Measurements from ENCODE around the gene NOM1.
A peak's percentile ranks its signal among the peaks of the same experiment; 100 is the strongest.
"Not testable (repeated sequence)": the region's sequence is repeated elsewhere in the genome, so short reads cannot be mapped to it uniquely, and the experiment has no call there.

NOM1 gene

DNA sequence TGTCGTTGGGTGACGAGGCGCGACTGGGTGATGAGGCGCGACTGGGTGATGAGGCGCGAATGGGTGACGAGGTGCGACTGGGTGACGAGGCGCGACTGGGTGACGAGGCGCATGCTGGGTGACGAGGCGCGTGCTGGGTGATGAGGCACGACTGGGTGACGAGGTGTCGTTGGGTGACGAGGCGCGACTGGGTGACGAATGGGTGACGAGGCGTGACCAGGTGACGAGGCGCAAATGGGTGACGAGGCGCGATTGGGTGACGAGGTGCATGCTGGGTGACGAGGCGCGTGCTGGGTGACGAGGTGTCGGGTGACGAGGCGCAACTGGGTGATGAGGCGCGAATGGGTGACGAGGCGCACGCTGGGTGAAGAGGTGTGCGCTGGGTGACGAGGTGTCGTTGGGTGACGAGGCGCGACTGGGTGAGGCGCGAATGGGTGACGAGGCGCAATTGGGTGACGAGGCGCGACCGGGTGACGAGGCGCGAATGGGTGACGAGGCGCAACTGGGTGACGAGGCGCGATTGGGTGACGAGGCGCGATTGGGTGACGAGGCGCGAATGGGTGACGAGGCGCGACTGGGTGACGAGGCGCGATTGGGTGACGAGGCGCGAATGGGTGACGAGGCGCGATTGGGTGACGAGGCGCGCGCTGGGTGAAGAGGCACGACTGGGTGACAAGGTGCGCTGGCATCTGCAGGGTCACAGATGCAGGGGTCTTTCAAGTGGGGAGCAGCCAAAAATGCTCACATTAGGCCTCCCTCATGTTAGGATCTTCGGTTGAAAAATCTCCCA lies 7.9 kb upstream of the NOM1 start:
- no peak for DNase-seq (ENCODE audit: low read depth, low spot score)

DNA sequence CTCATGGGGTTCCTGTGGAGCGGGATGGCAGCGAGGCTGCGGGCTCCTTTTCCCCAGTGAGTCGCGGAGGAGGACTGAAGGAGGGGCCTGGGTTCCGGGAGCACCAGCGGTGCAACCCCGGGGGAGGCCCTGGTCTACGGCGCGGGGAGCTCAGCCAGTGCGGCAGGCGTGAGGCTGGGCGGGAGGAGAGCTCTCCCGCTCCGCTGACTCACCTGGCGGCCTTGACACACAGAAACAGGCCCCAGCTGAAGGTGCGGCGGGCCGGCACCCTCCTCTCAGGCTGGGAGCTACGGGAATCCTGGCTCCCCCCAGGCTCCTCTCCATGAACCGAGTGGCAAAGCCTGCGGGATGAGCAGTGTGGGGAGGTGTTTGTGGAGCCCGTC lies 6.8 kb upstream of the NOM1 start:
- DNase-seq (ENCODE audit: low read depth, low spot score) = peak; percentile 12

DNA sequence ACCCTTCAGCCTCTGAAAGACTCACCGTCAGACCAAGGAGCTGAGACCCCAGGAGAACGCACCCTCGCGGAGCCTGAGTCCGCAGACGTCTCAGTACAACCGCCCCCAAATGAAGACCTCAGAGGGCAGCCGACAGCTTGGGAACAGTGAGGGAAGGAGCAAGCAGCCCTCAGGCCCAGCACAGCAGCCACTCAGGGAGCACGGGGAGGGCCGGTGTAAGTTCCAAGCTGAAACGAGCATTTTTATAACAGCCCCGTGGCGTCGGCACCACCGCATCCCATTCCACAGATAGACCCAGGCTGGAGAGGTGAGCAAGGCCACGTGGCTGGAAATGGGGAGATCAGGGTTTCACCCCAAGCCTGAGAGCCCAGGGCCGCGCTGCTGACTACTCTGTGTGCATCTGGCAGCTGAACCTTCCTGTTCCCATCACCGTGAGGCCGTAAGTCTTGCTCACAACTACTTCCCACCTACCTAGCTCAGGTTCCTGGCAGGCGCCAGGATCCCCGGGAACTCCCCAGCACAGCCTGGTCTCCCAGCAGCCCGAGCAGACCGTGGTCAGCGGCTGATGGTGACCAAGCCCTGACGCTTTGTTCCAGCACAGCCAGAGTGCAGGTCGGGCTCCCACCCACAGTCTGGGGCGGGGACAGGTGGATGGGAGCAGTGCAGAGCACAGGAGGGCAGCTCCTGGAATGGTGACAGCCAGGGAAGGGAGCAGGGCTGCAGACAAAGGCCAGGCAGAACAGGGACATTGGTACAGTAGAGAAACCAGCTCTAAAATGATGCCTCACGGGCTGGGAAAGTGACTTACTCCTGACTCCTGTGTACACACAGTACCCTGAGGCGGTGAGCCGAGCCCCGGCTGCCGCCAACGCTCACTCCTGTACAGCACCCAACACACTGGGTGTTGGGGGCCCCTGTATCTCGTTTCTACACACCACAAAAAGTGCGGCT lies 6.1 kb upstream of the NOM1 start:
- DNase-seq (ENCODE audit: low read depth, low spot score) = peak; percentile 20

DNA sequence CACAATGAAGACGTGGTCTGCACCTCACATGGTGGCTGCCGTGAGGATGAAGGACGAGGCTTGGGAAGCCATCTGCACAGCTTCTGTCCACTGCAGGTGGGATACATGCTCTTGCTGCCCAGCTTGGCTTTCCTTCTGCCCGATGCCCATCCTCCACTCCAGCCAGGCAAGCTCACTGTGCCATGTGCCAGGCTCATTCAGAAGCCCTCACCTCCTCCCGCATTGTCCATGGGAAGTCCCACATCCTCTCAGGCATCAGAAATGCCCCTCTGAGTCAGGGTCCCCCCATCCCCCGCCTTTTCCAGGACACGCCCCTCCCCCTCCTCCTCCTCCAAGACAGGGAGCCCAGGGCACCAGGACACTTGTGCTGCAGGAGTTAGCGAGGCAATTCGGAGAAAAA lies 4.6 kb upstream of the NOM1 start:
- no peak for DNase-seq (ENCODE audit: low read depth, low spot score)

DNA sequence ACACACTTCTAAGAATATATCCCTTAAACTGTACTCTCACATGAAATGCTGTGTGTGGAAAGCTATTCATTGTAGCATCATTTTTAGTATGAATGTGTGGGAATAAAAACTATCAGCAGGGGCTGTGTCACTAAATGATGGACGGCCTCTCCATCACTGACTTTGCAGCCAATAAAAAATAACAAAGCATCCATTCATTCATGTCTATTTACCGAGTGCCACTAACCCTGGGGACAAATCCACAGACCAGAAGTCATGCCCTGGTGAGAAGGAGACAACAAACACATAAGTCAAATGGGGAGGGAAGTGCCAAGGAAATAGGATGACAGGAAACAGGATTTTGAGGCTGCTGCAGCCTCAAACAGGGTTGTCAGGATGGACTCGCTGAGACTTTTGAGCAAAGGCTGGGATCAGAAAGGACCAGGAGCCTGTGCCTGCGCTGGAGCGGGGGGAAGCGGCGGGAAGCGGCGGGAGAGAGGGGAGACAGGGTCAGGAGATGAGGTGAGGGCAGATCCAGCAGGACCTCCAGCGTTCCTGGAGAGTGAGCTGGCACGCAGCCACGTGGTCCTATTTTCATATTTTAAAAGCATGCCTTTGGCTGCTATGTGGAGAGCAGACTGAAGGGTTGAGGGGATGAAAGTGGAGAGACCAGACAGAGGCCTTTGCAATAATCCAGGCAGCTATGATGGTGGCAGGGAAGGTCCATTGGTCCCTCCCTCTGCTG lies 2.2 kb upstream of the NOM1 start:
- DNase-seq (ENCODE audit: low read depth, low spot score) = no peak

DNA sequence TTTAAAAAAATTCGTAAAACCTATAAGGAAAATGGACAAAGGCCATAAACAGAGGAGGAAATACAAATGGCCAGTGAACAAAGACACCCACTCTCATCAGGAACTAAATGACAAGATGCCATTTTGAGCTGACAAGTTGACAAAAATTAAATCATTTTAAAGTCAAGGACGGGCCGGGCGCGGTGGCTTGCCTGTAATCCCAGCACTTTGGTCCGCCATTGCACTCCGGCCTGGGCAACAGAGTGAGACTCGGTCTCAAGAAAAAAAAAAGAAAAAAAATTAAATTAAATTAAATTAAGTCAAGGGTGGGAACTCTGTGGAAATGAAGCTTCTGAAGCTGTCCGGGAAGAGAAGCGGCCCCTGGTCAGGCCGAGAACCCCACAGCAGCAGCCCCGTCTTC lies 1.2 kb upstream of the NOM1 start:
- DNase-seq (ENCODE audit: low read depth, low spot score) = no peak

DNA sequence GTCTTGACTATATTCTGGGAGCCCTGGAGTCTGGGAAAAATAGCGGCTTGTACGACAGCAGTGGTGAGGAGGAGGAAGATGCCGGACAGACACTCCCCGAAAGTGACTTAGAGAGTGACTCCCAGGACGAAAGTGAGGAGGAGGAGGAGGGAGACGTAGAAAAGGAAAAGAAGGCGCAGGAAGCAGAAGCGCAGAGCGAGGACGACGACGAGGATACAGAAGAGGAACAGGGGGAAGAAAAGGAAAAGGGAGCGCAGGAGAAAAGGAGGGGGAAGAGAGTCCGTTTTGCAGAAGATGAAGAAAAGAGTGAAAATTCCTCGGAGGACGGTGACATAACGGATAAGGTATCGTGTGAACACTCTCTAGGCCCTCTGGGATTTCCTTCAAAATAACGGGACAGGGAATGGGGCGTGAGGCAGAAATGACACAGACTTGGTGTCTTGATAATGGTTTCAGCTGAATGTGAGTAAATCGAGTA lies 908 bp downstream of the NOM1 start:
- DNase-seq (ENCODE audit: low read depth, low spot score) = no peak

DNA sequence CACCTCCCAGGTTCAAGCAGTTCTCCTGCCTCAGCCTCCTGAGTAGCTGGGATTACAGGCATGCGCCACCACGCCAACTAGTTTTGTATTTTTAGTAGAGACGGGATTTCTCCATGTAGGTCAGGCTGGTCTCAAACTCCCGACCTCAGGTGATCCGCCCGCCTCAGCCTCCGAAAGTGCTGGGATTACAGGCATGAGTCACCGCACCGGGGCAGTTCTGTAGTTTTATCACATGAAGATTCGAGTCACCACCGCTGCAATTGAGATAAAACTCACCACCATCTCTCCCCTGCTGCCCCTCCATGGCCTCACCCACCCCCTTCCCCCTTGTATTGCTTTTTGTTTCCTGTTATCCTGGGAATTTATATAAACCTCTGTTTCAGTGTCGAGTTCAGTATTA lies 3.7 kb downstream of the NOM1 start:
- DNase-seq (ENCODE audit: low read depth, low spot score) = not testable (repeated sequence)

DNA sequence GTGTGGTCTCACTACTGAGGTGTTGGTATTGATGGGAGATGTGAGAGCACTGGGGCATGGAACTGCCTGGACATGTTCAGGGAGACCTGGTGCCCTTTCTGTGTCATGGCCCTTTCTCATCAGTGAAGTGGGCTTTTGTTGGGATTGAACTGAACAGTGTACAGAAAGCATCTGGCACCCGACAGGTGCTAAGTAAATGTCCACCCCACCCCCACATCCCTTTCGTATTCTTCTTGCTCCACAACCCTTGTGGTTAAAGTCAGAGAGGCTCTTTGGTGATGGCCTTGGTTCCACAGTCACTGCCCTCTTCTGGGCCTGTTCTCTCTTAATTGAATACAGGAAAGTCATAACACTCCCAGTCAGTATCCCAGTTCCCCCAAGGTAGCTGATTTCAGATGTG lies 5.4 kb downstream of the NOM1 start:
- DNase-seq (ENCODE audit: low read depth, low spot score) = no peak

DNA sequence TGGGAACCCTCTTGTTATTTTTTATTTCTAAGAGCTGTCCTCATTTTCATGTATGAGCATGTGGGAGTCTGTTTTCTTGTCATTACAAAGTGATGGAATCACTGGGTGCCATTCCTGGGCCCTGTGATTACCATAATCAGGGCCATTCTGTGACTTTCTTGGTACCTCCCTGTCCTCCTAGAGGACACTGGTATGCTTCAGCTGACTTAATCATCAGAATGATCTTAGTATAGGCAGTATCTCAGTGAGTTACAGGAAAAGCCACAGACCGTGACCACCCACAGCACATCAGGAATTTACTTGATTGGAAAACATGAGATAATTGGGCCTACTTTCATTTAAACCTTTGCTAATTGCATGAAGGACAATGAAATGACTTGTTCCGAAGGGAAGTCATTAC lies 7.2 kb downstream of the NOM1 start:
- DNase-seq (ENCODE audit: low read depth, low spot score) = no peak

DNA sequence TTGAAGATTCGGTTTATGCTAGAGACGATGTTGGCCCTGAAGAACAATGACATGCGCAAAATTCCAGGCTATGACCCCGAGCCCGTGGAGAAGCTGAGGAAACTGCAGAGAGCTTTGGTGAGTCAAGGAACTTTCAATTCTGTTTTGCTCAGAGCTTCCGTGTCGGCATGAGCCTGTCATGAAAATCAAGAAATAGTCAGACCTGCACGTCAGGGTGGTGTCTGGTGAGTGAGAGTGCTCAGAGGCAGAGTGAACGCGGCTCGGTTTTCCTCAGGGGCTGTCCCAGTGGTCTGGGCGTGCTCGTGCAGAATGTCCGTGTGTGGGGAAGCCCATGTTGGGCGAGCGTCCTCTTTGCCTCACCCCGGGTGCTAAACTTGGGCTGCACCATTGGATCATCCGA lies 12.6 kb downstream of the NOM1 start:
- DNase-seq (ENCODE audit: low read depth, low spot score) = no peak

DNA sequence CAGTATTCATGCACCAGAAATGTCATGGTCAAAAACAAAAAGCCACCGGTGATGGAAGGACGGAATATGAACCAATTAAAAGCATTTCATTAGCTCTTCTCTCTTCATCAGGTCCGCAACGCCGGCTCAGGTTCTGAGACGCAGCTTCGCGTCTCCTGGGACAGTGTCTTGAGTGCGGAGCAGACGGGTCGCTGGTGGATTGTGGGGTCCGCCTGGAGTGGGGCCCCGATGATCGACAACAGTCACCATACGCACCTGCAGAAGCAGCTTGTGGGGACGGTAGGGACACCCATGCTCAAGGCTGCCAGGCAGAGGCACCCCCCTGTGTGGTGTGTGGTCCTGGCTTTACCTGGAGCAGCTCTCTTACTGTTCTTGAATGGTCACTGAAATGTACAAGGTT lies 13.4 kb downstream of the NOM1 start:
- DNase-seq (ENCODE audit: low read depth, low spot score) = no peak

DNA sequence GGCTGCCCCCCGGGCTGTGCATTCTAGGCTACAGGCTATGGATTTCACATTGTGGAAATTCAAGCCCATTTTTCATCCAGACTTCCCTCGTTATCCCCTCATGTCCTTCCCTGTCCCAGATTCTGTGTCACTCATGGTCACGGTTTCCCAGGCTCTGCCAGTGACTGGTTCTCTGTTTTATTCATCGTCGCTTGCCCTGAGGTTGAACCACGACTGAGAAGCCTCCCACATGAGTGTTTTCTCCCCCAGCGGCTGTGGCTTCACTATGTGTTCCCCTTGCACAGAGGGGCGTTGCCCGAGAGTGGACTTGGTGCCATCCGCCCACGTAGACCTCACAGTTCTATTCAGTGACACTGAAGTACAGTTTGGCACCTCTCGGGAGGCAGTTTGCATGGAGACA lies 14.0 kb downstream of the NOM1 start:
- DNase-seq (ENCODE audit: low read depth, low spot score) = no peak

DNA sequence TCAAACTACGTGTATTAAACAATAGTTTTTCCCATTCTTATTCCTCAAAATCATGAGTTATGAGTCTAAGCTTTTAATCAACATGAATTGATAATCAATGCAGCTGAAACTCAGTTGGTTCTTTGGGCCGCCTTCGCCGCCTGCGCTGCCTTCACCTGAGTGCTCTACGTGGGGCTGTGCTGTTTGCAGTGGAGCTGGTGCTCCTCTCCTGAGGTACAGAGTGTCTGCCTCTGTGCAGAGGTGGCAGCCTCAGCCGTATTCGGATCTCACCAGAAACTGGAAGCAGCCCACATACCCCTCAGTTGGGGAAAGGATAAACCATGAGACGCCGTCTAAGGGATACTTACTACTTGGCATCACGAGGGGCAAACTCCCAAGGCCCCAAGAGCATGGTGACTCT lies 15.5 kb downstream of the NOM1 start:
- DNase-seq (ENCODE audit: low read depth, low spot score) = no peak

DNA sequence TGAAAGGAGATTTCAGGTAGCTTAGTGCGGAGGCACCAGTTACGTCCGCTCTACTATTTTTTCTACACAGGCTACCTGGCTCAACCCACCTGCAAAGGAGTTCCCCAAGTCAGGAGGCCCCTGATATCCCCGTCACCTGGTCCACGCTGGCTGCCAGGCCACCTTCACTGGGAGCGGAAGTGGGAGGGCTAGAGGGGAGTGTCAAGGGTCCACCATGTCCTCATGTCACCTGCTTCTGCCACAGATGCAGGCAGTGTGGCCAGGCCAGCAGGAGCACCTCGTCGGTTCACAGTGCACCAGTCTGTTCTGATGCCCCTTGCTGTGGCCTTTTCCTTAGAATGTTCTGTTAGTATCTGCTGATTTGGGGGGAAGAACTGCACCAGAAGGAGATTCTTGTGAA lies 16.9 kb downstream of the NOM1 start:
- DNase-seq (ENCODE audit: low read depth, low spot score) = no peak

DNA sequence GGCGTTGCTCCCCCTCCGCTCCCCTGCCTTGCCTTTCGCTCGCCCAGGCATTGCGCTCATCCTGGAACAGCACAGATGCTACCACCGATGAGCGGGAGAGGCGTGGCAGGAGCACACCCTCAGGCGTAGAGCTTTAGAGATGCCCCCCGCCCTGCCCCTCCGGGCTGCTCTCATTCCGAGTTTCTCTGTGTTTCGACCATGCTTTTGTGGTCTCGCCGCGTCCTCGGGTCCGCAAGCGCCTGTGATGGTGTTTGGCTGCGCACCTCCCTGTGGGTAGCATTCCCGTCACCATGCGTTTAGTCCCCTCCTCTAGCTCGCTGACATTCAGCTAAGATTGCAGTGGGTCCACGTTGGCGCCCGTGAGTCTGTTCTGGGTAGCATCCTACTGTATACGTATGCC lies 18.7 kb downstream of the NOM1 start:
- no peak for DNase-seq (ENCODE audit: low read depth, low spot score)

DNA sequence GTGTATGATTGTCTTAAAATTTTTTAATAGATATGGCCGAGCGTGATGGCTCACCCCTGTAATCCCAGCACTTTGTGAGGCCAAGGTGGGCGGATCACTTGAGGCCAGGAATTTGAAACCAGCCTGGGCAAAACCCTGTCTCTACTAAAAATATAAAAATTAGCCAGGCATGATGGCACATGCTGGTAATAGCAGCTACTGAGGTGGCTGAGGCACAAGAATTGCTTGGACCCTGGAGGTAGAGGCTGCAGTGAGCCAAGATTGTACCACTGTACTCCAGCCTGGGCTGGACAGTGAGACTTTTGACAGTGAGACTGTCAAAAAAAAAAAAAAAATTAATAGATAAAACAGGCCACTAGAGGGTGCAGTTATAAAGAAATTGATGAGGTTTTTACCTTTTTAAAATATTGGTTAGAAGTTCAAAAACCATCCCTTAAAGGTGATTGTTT lies 20.5 kb downstream of the NOM1 start:
- peak; percentile 10 for DNase-seq (ENCODE audit: low read depth, low spot score)

DNA sequence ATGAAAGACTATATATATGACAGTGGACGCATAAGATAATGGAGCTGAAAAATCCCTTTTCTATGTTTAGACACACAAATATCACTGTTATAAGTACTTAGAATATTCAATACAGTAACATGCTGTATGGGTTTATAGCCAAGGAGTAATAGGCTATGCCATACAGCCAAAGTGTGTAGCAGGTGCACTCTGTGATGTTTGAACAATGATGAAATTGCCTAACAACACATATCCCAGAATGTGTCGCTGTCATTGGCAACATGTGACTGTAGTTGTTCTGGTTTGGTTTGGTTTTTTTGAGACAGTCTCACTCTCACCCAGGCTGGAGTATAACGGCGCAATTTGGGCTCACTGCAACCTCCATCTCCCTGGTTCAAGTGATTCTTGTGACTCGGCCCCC lies 26.1 kb downstream of the NOM1 start:
- DNase-seq (ENCODE audit: low read depth, low spot score) = no peak

DNA sequence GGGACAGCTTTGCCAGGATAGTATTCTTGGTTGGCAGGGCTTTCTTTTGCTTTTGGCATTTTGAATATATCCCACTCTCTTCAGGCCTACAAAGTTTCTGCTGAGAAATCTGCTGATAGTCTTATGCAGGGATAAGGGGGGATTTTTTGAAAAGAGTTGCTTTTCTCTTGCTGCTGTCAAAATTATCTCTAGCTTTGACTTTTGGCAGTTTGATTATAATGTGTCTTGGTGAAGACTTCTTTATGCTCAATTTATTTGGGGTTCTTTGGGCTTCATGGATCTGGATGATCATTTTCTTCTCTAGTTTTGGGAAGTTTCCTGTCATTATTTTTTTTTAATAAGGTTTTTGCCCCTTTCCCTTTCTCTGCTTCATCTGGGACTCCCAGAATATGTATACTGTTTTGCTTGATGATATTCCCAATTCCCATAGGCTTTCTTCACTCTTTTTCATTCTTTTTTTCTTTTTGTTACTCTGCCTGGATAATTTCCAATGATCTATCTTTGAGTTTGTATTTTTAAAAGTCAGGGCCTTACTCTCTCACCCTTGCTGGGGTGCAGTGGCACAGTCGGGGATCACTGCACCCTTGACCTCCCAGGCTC lies 29.6 kb downstream of the NOM1 start:
- no peak for DNase-seq (ENCODE audit: low read depth, low spot score)

DNA sequence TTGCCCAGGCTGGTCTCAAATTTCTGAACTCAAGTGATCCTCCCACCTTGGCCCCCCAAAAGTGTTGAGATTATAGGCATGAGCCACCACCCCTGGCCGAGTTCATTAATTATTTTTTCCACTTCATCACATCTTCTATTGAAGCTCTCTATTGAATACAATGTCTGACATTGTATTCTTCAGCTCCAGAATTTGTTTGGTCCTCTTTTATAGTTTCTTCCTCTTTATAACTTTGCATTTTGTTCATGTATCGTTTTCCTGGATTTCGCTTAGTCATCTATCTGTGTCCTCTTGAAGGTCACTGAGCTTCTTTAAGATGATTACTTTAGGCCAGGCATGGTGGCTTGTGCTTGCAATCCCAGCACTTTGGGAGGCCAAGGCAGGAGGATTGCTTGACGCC lies 30.2 kb downstream of the NOM1 start:
- no peak for DNase-seq (ENCODE audit: low read depth, low spot score)

DNA sequence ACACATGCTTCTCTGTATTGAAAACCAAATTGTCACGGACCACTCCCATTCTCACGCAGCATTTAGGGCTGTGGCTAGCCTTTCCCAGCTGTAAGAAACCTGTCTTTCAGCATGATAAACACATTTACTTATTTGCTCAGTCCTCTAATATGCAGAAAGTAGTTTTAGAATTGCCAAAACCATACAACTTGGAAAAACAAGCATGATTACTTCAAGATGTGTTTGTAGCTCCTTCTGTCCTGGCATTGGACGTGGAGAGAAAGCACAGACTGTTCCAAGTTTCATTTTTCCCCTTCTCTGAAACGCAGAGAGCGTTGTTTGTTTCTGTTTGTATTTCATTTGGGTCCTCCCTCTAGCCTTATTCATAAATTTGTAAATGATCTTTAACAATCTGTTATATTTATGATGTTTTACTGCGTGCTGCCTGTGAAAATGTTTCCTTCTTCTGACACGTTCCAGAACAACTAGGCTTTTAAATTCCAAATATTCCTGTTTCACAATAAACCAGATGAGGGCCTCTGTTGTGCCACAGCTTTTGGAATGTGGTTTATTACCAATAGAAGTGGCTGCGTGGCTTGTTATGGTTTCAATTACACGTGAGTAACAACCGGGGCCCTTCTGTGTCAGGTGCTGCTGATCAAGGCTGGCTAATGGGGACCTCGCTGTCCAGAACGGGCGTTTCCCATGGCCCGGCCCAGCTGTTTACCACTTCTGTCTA lies 34.8 kb downstream of the NOM1 start:
- DNase-seq (ENCODE audit: low read depth, low spot score) = no peak

All from astrocyte of the hippocampus (primary cell).